HEK293 (cell line): ENCODE measurements around the gene TDP1.

Source experiments
- CTCF ChIA-PET: fragments of 350-600 bp; formaldehyde crosslinking; extraction: SDS; loops from one replicate; lab custom pipeline; 2021; ENCODE audit warnings: antibody characterized with exemption; lab: Yijun Ruan, JAX
- POLR2A ChIA-PET: fragments of 300-600 bp; formaldehyde crosslinking; extraction: SDS; loops from one replicate; lab custom pipeline; 2020; ENCODE audit warnings: antibody characterized with exemption, inconsistent platforms; lab: Yijun Ruan, JAX
- H3K27ac ChIP-seq: fragments of 200-500 bp; sonication (Bioruptor generic); 2 replicates; pipeline ENCODE4 v1.5.1; 2014; ENCODE audit warnings: low read depth, low read length, control low read depth, inconsistent platforms; ENCODE audit errors: extremely low read depth
- H3K36me3 ChIP-seq, 2 experiments: fragments of 200-500 bp in 1 of 2; sonication (Bioruptor generic) in 1 of 2; 1 replicate in 1 of 2; 2 replicates in 1 of 2; pipeline ENCODE4 v1.5.1; 2014 to 2017; ENCODE audit warnings: inconsistent platforms in 2 of 2, low read length in 2 of 2; ENCODE audit not compliant: control insufficient read depth in 2 of 2, insufficient read depth in 1 of 2
- H3K4me1 ChIP-seq: fragments of 200-500 bp; sonication (Bioruptor generic); 2 replicates; pipeline ENCODE4 v1.5.1; 2014; ENCODE audit warnings: mild to moderate bottlenecking, low read length, inconsistent platforms; ENCODE audit not compliant: control insufficient read depth, insufficient read depth
- H3K4me3 ChIP-seq: 2 replicates; pipeline ENCODE4 v1.5.1; 2011; ENCODE audit warnings: low read depth, mild to moderate bottlenecking, control low read depth, low read length, moderate library complexity
- H3K9me3 ChIP-seq: fragments of 200-500 bp; sonication (Bioruptor generic); 2 replicates; pipeline ENCODE4 v1.5.1; 2014; ENCODE audit warnings: low read depth, low read length, inconsistent platforms; ENCODE audit not compliant: control insufficient read depth, insufficient read depth
- EGR2 ChIP-seq: fragments of 450-650 bp; formaldehyde crosslinking; IDR thresholded peaks from 2 replicates; pipeline ENCODE4 v1.5.1; 2016; ENCODE audit warnings: low read depth, missing biosample characterization, missing genetic modification characterization
- HOXC10 ChIP-seq: sonication (generic); formaldehyde crosslinking; IDR thresholded peaks from 2 replicates; pipeline ENCODE4 v1.8.1; 2023; ENCODE audit warnings: mild to moderate bottlenecking, missing genetic modification reagents
- KLF1 ChIP-seq: fragments of 450-650 bp; formaldehyde crosslinking; IDR thresholded peaks from 2 replicates; pipeline ENCODE4 v1.5.1; 2016; ENCODE audit warnings: missing biosample characterization, missing genetic modification characterization
- SALL2 ChIP-seq: fragments of 450-650 bp; formaldehyde crosslinking; IDR thresholded peaks from 2 replicates; pipeline ENCODE4 v1.5.0; 2017; ENCODE audit warnings: missing biosample characterization, mild to moderate bottlenecking, missing genetic modification characterization, borderline replicate concordance
- SP3 ChIP-seq: fragments of 450-650 bp; formaldehyde crosslinking; IDR thresholded peaks from 2 replicates; pipeline ENCODE4 v1.5.1; 2016; ENCODE audit warnings: missing biosample characterization, missing genetic modification characterization
- TCF7L2 ChIP-seq: IDR thresholded peaks from 2 replicates; pipeline ENCODE4 v1.6.1; 2011; ENCODE audit warnings: low read depth, mild to moderate bottlenecking, inconsistent platforms, low read length, moderate library complexity, borderline replicate concordance
- YY2 ChIP-seq: fragments of 450-650 bp; formaldehyde crosslinking; IDR thresholded peaks from 2 replicates; pipeline ENCODE4 v1.5.1; 2016; ENCODE audit warnings: missing biosample characterization, missing genetic modification characterization
- ZBTB8A ChIP-seq: fragments of 450-650 bp; formaldehyde crosslinking; IDR thresholded peaks from 2 replicates; pipeline ENCODE4 v1.5.1; 2016; ENCODE audit warnings: missing biosample characterization, missing genetic modification characterization
- ZFP3 ChIP-seq: fragments of 450-650 bp; formaldehyde crosslinking; IDR thresholded peaks from 2 replicates; pipeline ENCODE4 v1.5.1; 2016; ENCODE audit warnings: low read depth, missing biosample characterization, missing genetic modification characterization
- ZIC2 ChIP-seq: fragments of 450-650 bp; formaldehyde crosslinking; IDR thresholded peaks from 2 replicates; pipeline ENCODE4 v1.5.1; 2016; ENCODE audit warnings: missing biosample characterization, missing genetic modification characterization
- ZNF221 ChIP-seq: fragments of 450-650 bp; formaldehyde crosslinking; IDR thresholded peaks from 2 replicates; pipeline ENCODE4 v1.5.1; 2017; ENCODE audit warnings: missing biosample characterization, missing genetic modification characterization, borderline replicate concordance
- ZNF274 ChIP-seq, 2 experiments: fragments of 200-500 bp in 1 of 2; fragments of 450-650 bp in 1 of 2; sonication (Bioruptor generic) in 1 of 2; formaldehyde crosslinking in 1 of 2; IDR thresholded peaks; 2 replicates each; pipeline versions ENCODE4 v1.5.1 to v1.6.1; 2014 to 2016; ENCODE audit warnings: borderline replicate concordance in 1 of 2, inconsistent platforms in 1 of 2, low read length in 1 of 2, missing biosample characterization in 1 of 2, missing genetic modification characterization in 1 of 2
- ZNF510 ChIP-seq: fragments of 450-650 bp; formaldehyde crosslinking; IDR thresholded peaks from 2 replicates; pipeline ENCODE4 v1.5.1; 2018; ENCODE audit warnings: mild to moderate bottlenecking, missing genetic modification characterization, missing biosample characterization; ENCODE audit not compliant: insufficient replicate concordance
- ZNF596 ChIP-seq: fragments of 450-650 bp; IDR thresholded peaks from 2 replicates; pipeline ENCODE4 v1.5.0; 2018; ENCODE audit warnings: missing biosample characterization, mild to moderate bottlenecking, missing genetic modification characterization, moderate library complexity
- ZNF600 ChIP-seq: fragments of 450-650 bp; formaldehyde crosslinking; IDR thresholded peaks from 2 replicates; pipeline ENCODE4 v1.5.1; 2016; ENCODE audit warnings: missing biosample characterization, missing genetic modification characterization
- ZNF621 ChIP-seq: fragments of 450-650 bp; formaldehyde crosslinking; IDR thresholded peaks from 2 replicates; pipeline ENCODE4 v1.5.1; 2017; ENCODE audit warnings: missing biosample characterization, missing genetic modification characterization
- ZNF629 ChIP-seq: fragments of 450-650 bp; formaldehyde crosslinking; IDR thresholded peaks from 2 replicates; pipeline ENCODE4 v1.5.1; 2017; ENCODE audit warnings: missing biosample characterization, missing genetic modification characterization
- TF ChIP-seq, protein P1 (sequence below): fragments of 450-650 bp; formaldehyde crosslinking; IDR thresholded peaks from 2 replicates; pipeline ENCODE4 v1.5.1; 2016; ENCODE audit warnings: missing biosample characterization, missing genetic modification characterization, borderline replicate concordance
- TF ChIP-seq, protein P2 (sequence below): fragments of 450-650 bp; formaldehyde crosslinking; IDR thresholded peaks from 2 replicates; pipeline ENCODE4 v1.5.1; 2016; ENCODE audit warnings: missing biosample characterization, missing genetic modification characterization
- TF ChIP-seq, protein P3 (sequence below): fragments of 450-650 bp; formaldehyde crosslinking; IDR thresholded peaks from 2 replicates; pipeline ENCODE4 v1.5.1; 2016; ENCODE audit warnings: missing biosample characterization, missing genetic modification characterization, borderline replicate concordance

TDP1 gene

DNA sequence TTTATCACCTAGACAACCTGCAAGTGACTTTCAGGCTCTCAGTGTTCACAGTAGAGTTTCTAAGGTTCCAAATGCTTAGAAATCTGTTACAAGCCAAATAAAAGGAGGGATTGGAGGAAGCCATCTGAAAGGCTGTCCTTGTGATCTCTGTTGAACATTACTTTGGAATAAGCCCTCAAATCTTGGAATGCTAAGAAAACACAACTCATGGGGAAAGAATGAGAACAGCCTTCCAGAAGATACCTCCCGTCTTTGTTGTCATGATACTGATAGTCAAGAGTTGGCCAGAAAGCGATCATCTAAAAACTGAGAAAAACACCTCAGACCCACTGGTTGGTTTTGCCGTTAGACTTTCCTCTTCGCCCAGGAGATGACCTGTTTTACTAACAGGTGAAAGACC, 61.6 kb downstream of the TDP1 start:
- no peak overlapping the region for H3K27ac ChIP-seq
- ChIA-PET CTCF (interaction anchor here (0.6 kb wide), 1 partner anchor 93 kb away, joined by 3 read pairs; no protein-coding TSS in a partner anchor), POLR2A (no interaction called here)
- TF ChIP-seq ZNF221, result no peak
- TF ChIP-seq ZNF596 (tag by site-specific recombination), result no peak
- no peak for TF ChIP-seq ZFP3 (tag by site-specific recombination)
- TF ChIP-seq ZNF274 (IDR thresholded peaks at IDR 0.05; ENCODE audit: low read length), result no peak
- TF ChIP-seq ZNF274 (tag by site-specific recombination; IDR thresholded peaks at IDR 0.05; ENCODE audit: borderline replicate concordance), result no peak
- TF ChIP-seq, protein P1, sequence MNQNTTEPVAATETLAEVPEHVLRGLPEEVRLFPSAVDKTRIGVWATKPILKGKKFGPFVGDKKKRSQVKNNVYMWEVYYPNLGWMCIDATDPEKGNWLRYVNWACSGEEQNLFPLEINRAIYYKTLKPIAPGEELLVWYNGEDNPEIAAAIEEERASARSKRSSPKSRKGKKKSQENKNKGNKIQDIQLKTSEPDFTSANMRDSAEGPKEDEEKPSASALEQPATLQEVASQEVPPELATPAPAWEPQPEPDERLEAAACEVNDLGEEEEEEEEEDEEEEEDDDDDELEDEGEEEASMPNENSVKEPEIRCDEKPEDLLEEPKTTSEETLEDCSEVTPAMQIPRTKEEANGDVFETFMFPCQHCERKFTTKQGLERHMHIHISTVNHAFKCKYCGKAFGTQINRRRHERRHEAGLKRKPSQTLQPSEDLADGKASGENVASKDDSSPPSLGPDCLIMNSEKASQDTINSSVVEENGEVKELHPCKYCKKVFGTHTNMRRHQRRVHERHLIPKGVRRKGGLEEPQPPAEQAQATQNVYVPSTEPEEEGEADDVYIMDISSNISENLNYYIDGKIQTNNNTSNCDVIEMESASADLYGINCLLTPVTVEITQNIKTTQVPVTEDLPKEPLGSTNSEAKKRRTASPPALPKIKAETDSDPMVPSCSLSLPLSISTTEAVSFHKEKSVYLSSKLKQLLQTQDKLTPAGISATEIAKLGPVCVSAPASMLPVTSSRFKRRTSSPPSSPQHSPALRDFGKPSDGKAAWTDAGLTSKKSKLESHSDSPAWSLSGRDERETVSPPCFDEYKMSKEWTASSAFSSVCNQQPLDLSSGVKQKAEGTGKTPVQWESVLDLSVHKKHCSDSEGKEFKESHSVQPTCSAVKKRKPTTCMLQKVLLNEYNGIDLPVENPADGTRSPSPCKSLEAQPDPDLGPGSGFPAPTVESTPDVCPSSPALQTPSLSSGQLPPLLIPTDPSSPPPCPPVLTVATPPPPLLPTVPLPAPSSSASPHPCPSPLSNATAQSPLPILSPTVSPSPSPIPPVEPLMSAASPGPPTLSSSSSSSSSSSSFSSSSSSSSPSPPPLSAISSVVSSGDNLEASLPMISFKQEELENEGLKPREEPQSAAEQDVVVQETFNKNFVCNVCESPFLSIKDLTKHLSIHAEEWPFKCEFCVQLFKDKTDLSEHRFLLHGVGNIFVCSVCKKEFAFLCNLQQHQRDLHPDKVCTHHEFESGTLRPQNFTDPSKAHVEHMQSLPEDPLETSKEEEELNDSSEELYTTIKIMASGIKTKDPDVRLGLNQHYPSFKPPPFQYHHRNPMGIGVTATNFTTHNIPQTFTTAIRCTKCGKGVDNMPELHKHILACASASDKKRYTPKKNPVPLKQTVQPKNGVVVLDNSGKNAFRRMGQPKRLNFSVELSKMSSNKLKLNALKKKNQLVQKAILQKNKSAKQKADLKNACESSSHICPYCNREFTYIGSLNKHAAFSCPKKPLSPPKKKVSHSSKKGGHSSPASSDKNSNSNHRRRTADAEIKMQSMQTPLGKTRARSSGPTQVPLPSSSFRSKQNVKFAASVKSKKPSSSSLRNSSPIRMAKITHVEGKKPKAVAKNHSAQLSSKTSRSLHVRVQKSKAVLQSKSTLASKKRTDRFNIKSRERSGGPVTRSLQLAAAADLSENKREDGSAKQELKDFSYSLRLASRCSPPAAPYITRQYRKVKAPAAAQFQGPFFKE (tag by site-specific recombination), result no peak
- TF ChIP-seq YY2 (tag by site-specific recombination), result no peak
- no peak for TF ChIP-seq ZNF600 (tag by site-specific recombination)
- TF ChIP-seq KLF1 (tag by site-specific recombination), result no peak
- no peak for TF ChIP-seq SALL2
- no peak for TF ChIP-seq ZBTB8A (tag by site-specific recombination)
- TF ChIP-seq EGR2 (tag by site-specific recombination), result no peak
- no peak for TF ChIP-seq ZNF629
- TF ChIP-seq, protein P2, sequence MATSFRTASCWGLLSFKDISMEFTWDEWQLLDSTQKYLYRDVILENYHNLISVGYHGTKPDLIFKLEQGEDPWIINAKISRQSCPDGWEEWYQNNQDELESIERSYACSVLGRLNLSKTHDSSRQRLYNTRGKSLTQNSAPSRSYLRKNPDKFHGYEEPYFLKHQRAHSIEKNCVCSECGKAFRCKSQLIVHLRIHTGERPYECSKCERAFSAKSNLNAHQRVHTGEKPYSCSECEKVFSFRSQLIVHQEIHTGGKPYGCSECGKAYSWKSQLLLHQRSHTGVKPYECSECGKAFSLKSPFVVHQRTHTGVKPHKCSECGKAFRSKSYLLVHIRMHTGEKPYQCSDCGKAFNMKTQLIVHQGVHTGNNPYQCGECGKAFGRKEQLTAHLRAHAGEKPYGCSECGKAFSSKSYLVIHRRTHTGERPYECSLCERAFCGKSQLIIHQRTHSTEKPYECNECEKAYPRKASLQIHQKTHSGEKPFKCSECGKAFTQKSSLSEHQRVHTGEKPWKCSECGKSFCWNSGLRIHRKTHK (tag by site-specific recombination), result no peak
- no peak for TF ChIP-seq HOXC10 (CRISPR knock-in tag)
- no peak for TF ChIP-seq SP3 (tag by site-specific recombination)
- TF ChIP-seq, protein P3, sequence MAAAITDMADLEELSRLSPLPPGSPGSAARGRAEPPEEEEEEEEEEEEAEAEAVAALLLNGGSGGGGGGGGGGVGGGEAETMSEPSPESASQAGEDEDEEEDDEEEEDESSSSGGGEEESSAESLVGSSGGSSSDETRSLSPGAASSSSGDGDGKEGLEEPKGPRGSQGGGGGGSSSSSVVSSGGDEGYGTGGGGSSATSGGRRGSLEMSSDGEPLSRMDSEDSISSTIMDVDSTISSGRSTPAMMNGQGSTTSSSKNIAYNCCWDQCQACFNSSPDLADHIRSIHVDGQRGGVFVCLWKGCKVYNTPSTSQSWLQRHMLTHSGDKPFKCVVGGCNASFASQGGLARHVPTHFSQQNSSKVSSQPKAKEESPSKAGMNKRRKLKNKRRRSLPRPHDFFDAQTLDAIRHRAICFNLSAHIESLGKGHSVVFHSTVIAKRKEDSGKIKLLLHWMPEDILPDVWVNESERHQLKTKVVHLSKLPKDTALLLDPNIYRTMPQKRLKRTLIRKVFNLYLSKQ (tag by site-specific recombination), result no peak
- TF ChIP-seq ZNF510, result no peak
- TF ChIP-seq ZIC2 (tag by site-specific recombination), result no peak
- no peak for TF ChIP-seq ZNF621 (tag by site-specific recombination)
- TF ChIP-seq TCF7L2, result no peak
- no peak overlapping the region for H3K4me3 ChIP-seq
- H3K9me3 ChIP-seq, result no peaks in the 10 kb centered on the region
- peaks cover 26 to 73% of the 10 kb centered on the region in 2 experiments for H3K36me3 ChIP-seq
- H3K4me1 ChIP-seq, result no peaks in the 10 kb centered on the region
